Adrenal gland (tissue), 5 donors: ENCODE measurements around the gene SLC26A6.

Source experiments
- CTCF ChIP-seq, 6 experiments: fragments of 450-650 bp in 4 of 6; fragments of 200-600 bp in 2 of 6; sonication (generic) in 1 of 6; IDR thresholded peaks; 1 replicate in 5 of 6; 2 replicates in 1 of 6; pipeline versions ENCODE4 v1.5.1 to v1.8.0; 2016 to 2021; ENCODE audit warnings: antibody characterized with exemption in 6 of 6, mild to moderate bottlenecking in 2 of 6, moderate library complexity in 1 of 6
- POLR2A ChIP-seq, 2 donors: fragments of 450-650 bp; IDR thresholded peaks; one replicate each; pipeline ENCODE4 v1.6.1; 2017; ENCODE audit warnings: antibody characterized with exemption in 2 of 2, mild to moderate bottlenecking in 2 of 2, moderate library complexity in 1 of 2
- donor health status: DM: no; HTN: no; CAD: no.

DNA sequence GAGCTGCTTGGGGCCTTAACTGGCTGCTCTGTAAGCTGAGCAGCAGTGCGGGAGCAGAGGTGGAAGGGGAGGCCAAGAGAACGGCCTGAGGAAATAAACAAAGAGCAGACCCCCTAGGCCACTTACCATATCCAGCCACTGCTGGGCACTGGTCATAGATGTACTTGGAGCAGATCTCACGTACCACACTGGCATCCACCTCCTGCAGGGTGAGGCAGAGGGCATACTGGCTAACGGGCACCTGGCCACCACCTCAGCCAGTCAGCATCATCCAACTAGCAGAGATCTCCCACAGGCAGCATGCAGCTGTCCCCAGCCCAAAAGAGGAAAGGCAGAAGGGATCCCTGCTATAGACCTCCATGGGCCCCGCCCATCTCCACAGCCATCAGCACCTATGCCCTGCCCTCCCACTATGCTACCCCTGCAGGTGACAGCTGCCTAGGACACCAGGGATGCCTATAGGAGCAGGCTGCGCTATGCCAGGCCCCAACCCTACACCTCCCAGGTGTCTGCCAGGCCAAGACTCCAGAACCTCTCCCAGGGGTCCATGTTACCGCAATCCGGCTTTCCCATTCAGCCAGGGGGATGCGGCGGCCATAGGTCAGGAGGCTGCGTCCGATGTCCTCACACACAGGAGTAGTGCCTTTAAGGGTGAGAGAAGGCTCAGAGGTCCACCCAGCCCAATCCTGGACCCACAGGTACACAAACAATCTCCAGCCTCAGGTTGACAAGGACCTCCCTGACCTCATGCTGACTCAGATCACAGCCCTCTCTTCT, 35.6 kb downstream of the SLC26A6 start:
- TF ChIP-seq CTCF (IDR thresholded peaks at IDR 0.05) (no peak), POLR2A (IDR thresholded peaks at IDR 0.05) (no peak)
